Neural progenitor cell (in vitro differentiated cells): ENCODE data around the gene PPP6C.
"Not testable (repeated sequence)": the region's sequence is repeated elsewhere in the genome, so short reads cannot be mapped to it uniquely, and the experiment has no call there.

Experiments used
- EZH2 ChIP-seq: fragments of 200-600 bp; sonication (generic); IDR thresholded peaks from 2 replicates; pipeline ENCODE4 v1.6.1; 2017; ENCODE audit warnings: antibody characterized with exemption, mild to moderate bottlenecking, moderate library complexity
- TF ChIP-seq, protein P1 (sequence below): fragments of 200-600 bp; sonication (generic); IDR thresholded peaks from 2 replicates; pipeline ENCODE4 v1.5.1; 2017; ENCODE audit warnings: antibody characterized with exemption, mild to moderate bottlenecking

GRCh38 chr9:125234099-125234498 is 44.5 kb upstream of the PPP6C start:
- TF ChIP-seq, protein P1, sequence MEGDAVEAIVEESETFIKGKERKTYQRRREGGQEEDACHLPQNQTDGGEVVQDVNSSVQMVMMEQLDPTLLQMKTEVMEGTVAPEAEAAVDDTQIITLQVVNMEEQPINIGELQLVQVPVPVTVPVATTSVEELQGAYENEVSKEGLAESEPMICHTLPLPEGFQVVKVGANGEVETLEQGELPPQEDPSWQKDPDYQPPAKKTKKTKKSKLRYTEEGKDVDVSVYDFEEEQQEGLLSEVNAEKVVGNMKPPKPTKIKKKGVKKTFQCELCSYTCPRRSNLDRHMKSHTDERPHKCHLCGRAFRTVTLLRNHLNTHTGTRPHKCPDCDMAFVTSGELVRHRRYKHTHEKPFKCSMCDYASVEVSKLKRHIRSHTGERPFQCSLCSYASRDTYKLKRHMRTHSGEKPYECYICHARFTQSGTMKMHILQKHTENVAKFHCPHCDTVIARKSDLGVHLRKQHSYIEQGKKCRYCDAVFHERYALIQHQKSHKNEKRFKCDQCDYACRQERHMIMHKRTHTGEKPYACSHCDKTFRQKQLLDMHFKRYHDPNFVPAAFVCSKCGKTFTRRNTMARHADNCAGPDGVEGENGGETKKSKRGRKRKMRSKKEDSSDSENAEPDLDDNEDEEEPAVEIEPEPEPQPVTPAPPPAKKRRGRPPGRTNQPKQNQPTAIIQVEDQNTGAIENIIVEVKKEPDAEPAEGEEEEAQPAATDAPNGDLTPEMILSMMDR = not testable (repeated sequence)
- TF ChIP-seq EZH2 = not testable (repeated sequence)
